ENCODE data around the gene PTPRD. TPM values are rescaled to one million over a fixed set of nuclear protein-coding genes. Genes with fewer than 3 reads are reported as not detected.

The PTPRD gene
- total RNA-seq, 1 experiment from 2014 or later: 70.1 TPM

DNA sequence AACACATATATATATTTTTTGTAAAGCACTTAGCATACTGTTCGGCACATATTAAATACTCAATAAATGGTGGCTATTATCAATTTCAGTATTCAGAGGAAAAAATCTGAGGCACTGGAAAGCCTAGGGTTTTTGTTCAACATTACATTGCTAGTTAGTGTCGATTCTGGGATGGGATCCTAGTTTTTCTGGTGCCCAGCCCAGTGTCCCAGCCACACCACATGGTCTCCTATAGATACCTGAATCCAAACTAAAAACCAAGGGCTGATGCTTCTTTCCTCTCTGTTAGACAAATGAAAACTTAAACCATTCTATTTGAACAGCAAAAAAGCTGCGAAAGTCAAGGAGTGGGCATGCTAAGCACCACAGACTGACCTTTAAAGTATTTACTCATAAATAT is 2002.5 kb downstream of the PTPRD start:
- no peak overlapping the region for H3K4me3 ChIP-seq (ENCODE audit: low read depth, low read length)
- no peak for TF ChIP-seq CTCF (IDR thresholded peaks at IDR 0.05; ENCODE audit: insufficient read depth in 1 of 2, low read depth in 1 of 2, low read length in 1 of 2, severe bottlenecking in 1 of 2, unreplicated experiment in 1 of 2)
- intact Hi-C loops (cut with micrococcal nuclease; ENCODE audit: unreplicated experiment): no loop called here
- no TSS peak for BruUV-seq (replicated peaks)
- no peaks in the 10 kb centered on the region for H3K27me3 ChIP-seq (replicated peaks; ENCODE audit: control insufficient read depth, insufficient read depth, low read length)
- POLR2A ChIA-PET: no interaction called here
- Mint-ChIP-seq H3K36me3 (ENCODE audit: insufficient read depth, unreplicated experiment) (no peaks in the 10 kb centered on the region), H3K27me3 (ENCODE audit: insufficient read depth, unreplicated experiment) (no peaks in the 10 kb centered on the region), H3K4me3 (ENCODE audit: unreplicated experiment) (no peak overlapping the region), H3K9me3 (ENCODE audit: unreplicated experiment) (no peaks in the 10 kb centered on the region), H3K27ac (ENCODE audit: unreplicated experiment) (no peak overlapping the region), H3K4me1 (ENCODE audit: low read depth, unreplicated experiment) (no peaks in the 10 kb centered on the region)
- DNase-seq: no peak
- no peaks in the 10 kb centered on the region for H3K4me1 ChIP-seq
- no peaks in the 10 kb centered on the region for H3K9me3 ChIP-seq
- CTCF ChIA-PET: no interaction called here
- no peaks in the 10 kb centered on the region for H3K36me3 ChIP-seq (ENCODE audit: control insufficient read depth, insufficient read depth, low read length)

DNA sequence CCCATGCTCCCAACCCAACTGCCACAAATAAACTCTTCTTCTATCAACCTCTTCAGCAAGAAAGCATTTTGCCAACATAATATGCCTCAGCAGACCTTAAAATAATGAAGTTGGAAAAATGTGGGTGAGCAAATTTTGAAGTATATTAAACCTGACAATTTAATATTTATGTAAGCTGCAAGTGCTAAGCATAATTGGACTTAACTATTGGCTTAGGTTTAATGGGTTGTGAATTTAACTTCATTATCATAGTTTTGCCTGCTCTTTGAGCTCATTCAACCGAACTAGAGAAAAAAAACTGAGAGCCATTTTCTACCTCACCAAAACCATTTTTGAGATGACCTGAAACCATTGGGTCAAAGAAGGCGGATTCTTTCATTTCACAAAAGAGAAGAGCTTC is 2007.7 kb downstream of the PTPRD start:
- Histone ChIP-seq H3K27me3 (replicated peaks; ENCODE audit: control insufficient read depth, insufficient read depth, low read length) (no peaks in the 10 kb centered on the region), H3K4me1 (no peaks in the 10 kb centered on the region), H3K9me3 (no peaks in the 10 kb centered on the region), H3K4me3 (ENCODE audit: low read depth, low read length) (no peak overlapping the region), H3K36me3 (ENCODE audit: control insufficient read depth, insufficient read depth, low read length) (no peaks in the 10 kb centered on the region)
- Mint-ChIP-seq H3K4me1 (ENCODE audit: low read depth, unreplicated experiment) (no peaks in the 10 kb centered on the region), H3K27me3 (ENCODE audit: insufficient read depth, unreplicated experiment) (no peaks in the 10 kb centered on the region), H3K4me3 (ENCODE audit: unreplicated experiment) (no peak overlapping the region), H3K9me3 (ENCODE audit: unreplicated experiment) (no peaks in the 10 kb centered on the region), H3K36me3 (ENCODE audit: insufficient read depth, unreplicated experiment) (no peaks in the 10 kb centered on the region), H3K27ac (ENCODE audit: unreplicated experiment) (no peak overlapping the region)
- ChIA-PET CTCF (no interaction called here), POLR2A (no interaction called here)
- TF ChIP-seq CTCF (IDR thresholded peaks at IDR 0.05; ENCODE audit: insufficient read depth in 1 of 2, low read depth in 1 of 2, low read length in 1 of 2, severe bottlenecking in 1 of 2, unreplicated experiment in 1 of 2): no peak
- intact Hi-C loops (cut with micrococcal nuclease; ENCODE audit: unreplicated experiment): no loop called here
- BruUV-seq (replicated peaks): no TSS peak
- DNase-seq: no peak

DNA sequence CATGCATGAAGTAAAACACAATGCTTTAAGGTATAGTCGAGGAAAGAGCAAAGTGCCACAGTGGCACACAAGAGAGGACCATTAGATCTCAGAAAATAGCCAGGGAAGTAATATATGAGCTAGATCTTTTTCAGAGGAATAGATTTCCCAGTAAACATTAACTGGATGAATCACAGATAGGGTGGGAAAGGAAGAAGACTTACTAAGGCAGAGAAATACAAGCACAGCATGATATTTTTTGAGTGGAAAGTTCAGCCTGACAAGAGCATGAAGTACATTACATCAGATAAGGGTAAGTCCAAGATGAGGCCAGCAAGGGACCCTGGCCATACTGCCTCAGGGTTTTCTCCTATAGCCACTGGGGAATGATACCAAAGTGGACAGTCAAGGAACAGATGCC is 2008.6 kb downstream of the PTPRD start:
- no peak for TF ChIP-seq CTCF (IDR thresholded peaks at IDR 0.05; ENCODE audit: insufficient read depth in 1 of 2, low read depth in 1 of 2, low read length in 1 of 2, severe bottlenecking in 1 of 2, unreplicated experiment in 1 of 2)
- H3K4me1 ChIP-seq: no peaks in the 10 kb centered on the region
- no TSS peak for BruUV-seq (replicated peaks)
- H3K36me3 ChIP-seq (ENCODE audit: control insufficient read depth, insufficient read depth, low read length): no peaks in the 10 kb centered on the region
- H3K27me3 Mint-ChIP-seq (ENCODE audit: insufficient read depth, unreplicated experiment): no peaks in the 10 kb centered on the region
- no peaks in the 10 kb centered on the region for H3K27me3 ChIP-seq (replicated peaks; ENCODE audit: control insufficient read depth, insufficient read depth, low read length)
- intact Hi-C loops (cut with micrococcal nuclease; ENCODE audit: unreplicated experiment): no loop called here
- no peaks in the 10 kb centered on the region for H3K9me3 ChIP-seq
- H3K4me1 Mint-ChIP-seq (ENCODE audit: low read depth, unreplicated experiment): no peaks in the 10 kb centered on the region
- ChIA-PET CTCF (no interaction called here), POLR2A (no interaction called here)
- no peaks in the 10 kb centered on the region for H3K9me3 Mint-ChIP-seq (ENCODE audit: unreplicated experiment)
- no peak overlapping the region for H3K4me3 ChIP-seq (ENCODE audit: low read depth, low read length)
- no peak for DNase-seq
- no peak overlapping the region for H3K27ac Mint-ChIP-seq (ENCODE audit: unreplicated experiment)
- no peak overlapping the region for H3K4me3 Mint-ChIP-seq (ENCODE audit: unreplicated experiment)
- H3K36me3 Mint-ChIP-seq (ENCODE audit: insufficient read depth, unreplicated experiment): no peaks in the 10 kb centered on the region
